Activated naive CD4-positive, alpha-beta T cell treated with anti-CD3 and anti-CD28 coated beads, Interleukin-2, amount 50 U/mL, for 72 hours (primary cell): ENCODE data around the gene ZNF618. TPM values are rescaled to one million over a fixed set of nuclear protein-coding genes. Genes with fewer than 3 reads are reported as not detected.
A peak's percentile ranks its signal among the peaks of the same experiment; 100 is the strongest.

ENCODE experiments used
- ATAC-seq, 2 donors: fragments of 150-1000 bp; cut with Tn5 transposase; 2 replicates each; pipeline ENCODE4 v1.10.0; 2021; ENCODE audit warnings: mild to moderate bottlenecking in 2 of 2, moderate library complexity in 2 of 2
- DNase-seq, 2 donors: peaks; one replicate each; pipeline ENCODE4 v3.0.0; 2021 to 2022; ENCODE audit warnings: low spot score in 2 of 2
- H3K27ac Mint-ChIP-seq, 2 donors: one replicate each; pipeline ENCODE4 v1.8.0; 2022; ENCODE audit warnings: mild to moderate bottlenecking in 2 of 2, mixed read lengths in 2 of 2
- H3K36me3 Mint-ChIP-seq, 2 donors: one replicate each; pipeline ENCODE4 v1.8.0; 2022; ENCODE audit warnings: mixed read lengths in 2 of 2
- H3K9me3 Mint-ChIP-seq, 2 donors: one replicate each; pipeline ENCODE4 v1.8.0; 2022; ENCODE audit warnings: mixed read lengths in 2 of 2
- total RNA-seq, 2 donors: library from RNA; stranded (reverse); gene quantifications; one replicate each; pipeline ENCODE4 v1.2.3, GENCODE V29; 2022

ZNF618 gene
- total RNA-seq, 2 donors from 2014 or later: 0.08 to 0.09 TPM

DNA sequence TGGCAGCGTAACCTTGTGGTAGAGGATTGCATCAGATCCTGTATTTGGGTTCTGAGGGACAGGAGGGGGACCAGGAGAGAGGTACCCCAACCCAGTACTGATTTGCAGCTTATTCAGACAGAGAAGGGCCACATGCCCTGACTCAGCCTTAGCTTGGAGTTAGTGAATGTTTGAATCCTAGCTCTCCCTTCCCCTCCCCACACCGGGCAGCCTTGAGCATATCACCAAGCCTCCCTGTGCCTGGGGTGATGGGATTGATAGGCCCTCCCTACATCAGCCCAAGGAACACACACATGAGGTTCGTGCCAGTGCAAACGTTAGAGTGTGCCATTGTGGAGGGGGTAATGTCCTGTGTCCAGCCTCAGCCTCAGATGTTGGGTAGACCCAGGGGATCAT is 130.0 kb downstream of the ZNF618 start:
- no peak overlapping the region for H3K27ac Mint-ChIP-seq
- no peaks in the 10 kb centered on the region for H3K9me3 Mint-ChIP-seq
- DNase-seq: peak in 1 of 2 donors; percentile 7
- no peak for ATAC-seq
- H3K36me3 Mint-ChIP-seq: no peaks in the 10 kb centered on the region

GRCh38 chr9:114006931-114007691 is 131.0 kb downstream of the ZNF618 start:
- peaks cover 0 to 3% of the 10 kb centered on the region in 2 donors for H3K9me3 Mint-ChIP-seq
- ATAC-seq (no peak), DNase-seq (no peak)
- H3K27ac Mint-ChIP-seq: no peak overlapping the region
- H3K36me3 Mint-ChIP-seq: no peaks in the 10 kb centered on the region

- Mint-ChIP-seq H3K27ac (no peak overlapping the region), H3K36me3 (no peaks in the 10 kb centered on the region), H3K9me3 (peaks cover 3 to 5% of the 10 kb centered on the region in 2 donors)
- peak in 1 of 2 donors; percentile 35 for DNase-seq
- ATAC-seq: no peak
Measured at GRCh38 chr9:114007991-114008666, 132.0 kb downstream of the ZNF618 start.

DNA sequence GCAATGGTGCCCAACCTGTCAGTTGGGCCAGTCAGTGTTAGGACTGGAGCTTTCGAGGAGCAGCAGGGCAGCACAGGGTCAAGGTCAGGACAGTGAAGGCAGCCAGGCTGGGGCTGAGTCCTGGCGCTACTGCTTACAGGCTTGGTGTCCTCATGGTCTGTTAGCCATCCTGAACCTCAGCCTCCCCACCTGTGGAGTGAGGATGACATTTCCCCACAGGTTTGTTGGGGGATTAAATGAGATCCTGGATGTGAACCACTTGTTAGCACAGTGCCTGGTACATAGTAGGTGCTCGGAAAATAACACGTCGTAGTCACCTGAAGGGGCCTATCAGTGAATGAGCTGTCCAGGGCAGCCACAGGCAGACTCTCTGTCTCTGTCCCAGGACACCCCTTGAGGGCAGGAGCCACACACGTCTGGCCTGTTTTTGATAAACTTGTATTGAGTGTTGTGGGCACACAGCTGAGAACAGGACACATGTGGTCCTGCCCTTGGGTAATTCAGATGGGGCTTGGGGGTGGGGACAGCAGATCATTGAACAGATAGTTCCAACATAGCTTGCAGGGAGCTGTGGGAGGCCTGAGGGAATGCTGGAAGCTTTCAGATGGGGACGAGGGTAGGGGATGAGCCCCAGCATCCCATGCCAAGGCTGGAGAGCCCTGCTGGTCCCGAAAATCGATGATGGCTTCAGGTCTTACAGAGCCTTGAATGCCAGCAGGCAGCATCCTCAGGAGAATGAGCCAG is 132.7 kb downstream of the ZNF618 start:
- Mint-ChIP-seq H3K9me3 (peaks cover 3 to 5% of the 10 kb centered on the region in 2 donors), H3K27ac (no peak overlapping the region), H3K36me3 (no peaks in the 10 kb centered on the region)
- DNase-seq: peak in 1 of 2 donors; percentile 45
- no peak for ATAC-seq

- Mint-ChIP-seq H3K27ac (no peak overlapping the region), H3K9me3 (peaks cover 3 to 5% of the 10 kb centered on the region in 2 donors), H3K36me3 (no peaks in the 10 kb centered on the region)
- DNase-seq (no peak), ATAC-seq (no peak)
Measured at GRCh38 chr9:114011313-114011712, 135.2 kb downstream of the ZNF618 start.

DNA sequence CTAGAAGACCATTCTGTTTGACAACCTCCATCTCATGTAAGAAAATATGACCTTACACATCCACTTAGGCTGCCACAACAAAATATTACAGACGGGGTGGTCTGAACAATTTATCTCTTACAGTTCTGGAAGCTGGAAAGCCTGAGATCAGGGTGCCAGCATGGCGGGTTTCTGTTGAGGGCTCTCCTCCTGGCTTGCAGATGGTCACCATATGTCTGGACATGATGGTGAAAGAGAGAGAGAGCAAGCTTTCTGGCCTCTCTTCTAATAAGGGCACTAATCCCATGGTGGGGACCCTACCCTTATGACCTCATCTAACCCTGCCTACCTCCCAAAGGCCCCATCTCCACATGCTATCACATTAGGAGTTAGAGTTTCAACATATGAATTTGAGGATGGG is 136.0 kb downstream of the ZNF618 start:
- ATAC-seq (no peak), DNase-seq (no peak)
- H3K27ac Mint-ChIP-seq: no peak overlapping the region
- H3K36me3 Mint-ChIP-seq: no peaks in the 10 kb centered on the region
- H3K9me3 Mint-ChIP-seq: peaks cover 3 to 5% of the 10 kb centered on the region in 2 donors

DNA sequence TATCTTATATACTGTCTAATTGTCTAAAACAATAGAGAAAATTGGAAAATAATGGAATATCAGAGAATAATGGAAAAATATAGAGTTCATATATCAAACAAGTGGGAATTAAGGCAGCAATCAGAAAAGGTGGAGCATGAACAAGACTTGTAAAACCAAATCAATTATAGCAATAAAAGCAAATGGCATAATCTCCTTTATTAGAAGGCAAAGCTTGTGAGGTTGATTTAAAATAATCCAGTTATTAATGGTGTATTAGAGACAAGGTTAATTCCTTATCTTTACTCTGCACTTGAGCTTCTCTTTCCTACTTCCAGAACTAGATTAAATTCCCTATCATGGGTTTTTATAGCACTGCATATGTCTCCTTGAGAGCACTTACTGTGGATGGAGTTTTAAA is 137.9 kb downstream of the ZNF618 start:
- no peak overlapping the region for H3K27ac Mint-ChIP-seq
- H3K9me3 Mint-ChIP-seq: peaks cover 3 to 5% of the 10 kb centered on the region in 2 donors
- no peak for ATAC-seq
- no peak for DNase-seq
- H3K36me3 Mint-ChIP-seq: no peaks in the 10 kb centered on the region

DNA sequence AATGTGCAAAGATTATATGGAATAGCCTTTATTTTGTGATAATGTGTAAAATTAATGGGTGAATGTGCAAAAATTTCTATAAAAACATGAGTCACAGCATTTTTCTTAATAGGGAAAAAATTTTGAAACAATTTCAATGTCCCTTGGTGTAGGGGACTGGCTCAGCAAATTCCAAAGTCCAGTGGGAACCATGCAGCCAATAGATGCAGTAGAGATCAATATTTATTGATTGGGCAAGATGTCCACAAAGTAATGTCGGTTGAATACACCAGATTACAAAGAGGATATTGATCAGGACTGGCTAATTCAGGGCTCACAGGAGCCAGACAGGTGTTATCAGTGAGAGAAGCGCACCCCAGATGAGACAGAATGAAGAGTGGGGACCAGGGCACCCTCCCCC is 139.5 kb downstream of the ZNF618 start:
- Mint-ChIP-seq H3K27ac (no peak overlapping the region), H3K36me3 (no peaks in the 10 kb centered on the region), H3K9me3 (peaks cover 3 to 5% of the 10 kb centered on the region in 2 donors)
- DNase-seq (no peak), ATAC-seq (no peak)

DNA sequence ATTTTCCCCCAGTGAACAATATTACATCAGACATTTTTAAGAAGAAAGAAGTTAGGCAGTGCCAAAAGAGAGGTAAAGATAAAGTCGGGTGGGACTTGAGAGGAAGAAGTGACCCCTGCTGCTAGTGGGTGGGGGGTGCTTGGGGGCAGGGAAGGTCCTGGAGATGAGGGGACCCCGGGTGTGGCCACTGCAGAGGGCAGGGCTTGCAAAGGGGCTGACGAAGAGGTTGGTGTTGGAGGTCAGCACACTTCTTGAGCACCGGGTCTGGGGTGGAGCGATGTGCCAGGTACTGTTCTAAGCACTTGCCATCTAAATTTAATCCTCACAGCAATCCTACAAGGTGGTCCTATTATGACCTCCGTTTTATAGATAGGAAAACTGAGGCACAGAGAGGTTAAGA is 140.0 kb downstream of the ZNF618 start:
- peaks cover 3 to 5% of the 10 kb centered on the region in 2 donors for H3K9me3 Mint-ChIP-seq
- ATAC-seq (no peak), DNase-seq (no peak)
- no peaks in the 10 kb centered on the region for H3K36me3 Mint-ChIP-seq
- H3K27ac Mint-ChIP-seq: no peak overlapping the region

GRCh38 chr9:114016629-114017423 is 140.7 kb downstream of the ZNF618 start:
- Mint-ChIP-seq H3K36me3 (no peaks in the 10 kb centered on the region), H3K27ac (no peak overlapping the region), H3K9me3 (peaks cover 0 to 5% of the 10 kb centered on the region in 2 donors)
- ATAC-seq (no peak), DNase-seq (no peak)

DNA sequence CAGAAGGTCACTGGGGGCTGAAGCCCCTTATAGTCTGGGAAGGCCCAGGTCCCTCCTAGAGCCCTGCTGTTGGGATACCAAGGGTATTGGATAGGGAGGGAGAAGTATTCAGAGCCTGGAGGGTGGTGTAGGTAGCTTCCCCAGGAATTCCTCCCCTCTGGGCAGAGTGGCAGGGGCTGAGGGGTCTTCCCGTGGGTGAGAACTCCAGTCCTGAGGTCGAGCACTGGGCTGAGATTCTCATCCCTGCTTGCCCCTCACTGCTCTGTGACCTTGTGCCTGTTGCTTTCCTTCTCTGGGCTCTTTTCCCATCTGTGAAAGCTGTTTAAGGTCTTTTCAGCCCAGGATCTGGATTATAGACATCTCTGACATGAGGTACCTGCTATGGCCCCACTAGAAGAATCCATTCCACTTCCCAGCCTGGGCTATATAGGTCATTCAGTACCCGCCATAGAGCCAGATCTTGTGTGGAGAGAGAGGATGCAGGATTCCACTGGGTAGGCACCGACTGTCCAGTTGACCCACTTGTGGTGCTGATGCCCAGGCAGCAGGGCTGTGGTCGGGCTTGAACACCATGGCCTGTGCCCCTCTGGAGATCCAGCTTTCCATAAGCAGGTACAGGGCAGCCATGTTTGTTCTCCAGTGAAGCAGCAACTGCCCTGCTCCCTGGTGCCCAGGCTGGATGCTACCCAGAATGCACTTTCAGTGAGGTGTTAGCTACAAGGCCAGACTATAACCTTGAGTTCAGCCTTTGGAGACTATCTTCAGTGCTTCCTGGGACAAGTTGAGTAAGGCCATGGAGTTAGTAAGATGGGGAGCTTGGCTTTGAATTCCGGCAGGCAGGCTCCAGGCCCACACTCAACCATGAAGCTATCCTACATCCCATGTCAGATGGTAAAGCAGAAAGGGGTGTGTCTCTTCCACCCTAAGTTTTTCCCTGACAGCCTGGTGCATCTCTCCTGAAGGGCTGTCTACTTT is 141.9 kb downstream of the ZNF618 start:
- no peaks in the 10 kb centered on the region for H3K36me3 Mint-ChIP-seq
- H3K9me3 Mint-ChIP-seq: no peaks in the 10 kb centered on the region
- DNase-seq (no peak), ATAC-seq (no peak)
- H3K27ac Mint-ChIP-seq: no peak overlapping the region

- Mint-ChIP-seq H3K9me3 (peaks cover 9 to 13% of the 10 kb centered on the region in 2 donors), H3K36me3 (peaks cover 12% of the 10 kb centered on the region in 2 donors), H3K27ac (no peak overlapping the region)
- ATAC-seq (no peak), DNase-seq (no peak)
Measured at GRCh38 chr9:114021578-114021977, 145.5 kb downstream of the ZNF618 start.

DNA sequence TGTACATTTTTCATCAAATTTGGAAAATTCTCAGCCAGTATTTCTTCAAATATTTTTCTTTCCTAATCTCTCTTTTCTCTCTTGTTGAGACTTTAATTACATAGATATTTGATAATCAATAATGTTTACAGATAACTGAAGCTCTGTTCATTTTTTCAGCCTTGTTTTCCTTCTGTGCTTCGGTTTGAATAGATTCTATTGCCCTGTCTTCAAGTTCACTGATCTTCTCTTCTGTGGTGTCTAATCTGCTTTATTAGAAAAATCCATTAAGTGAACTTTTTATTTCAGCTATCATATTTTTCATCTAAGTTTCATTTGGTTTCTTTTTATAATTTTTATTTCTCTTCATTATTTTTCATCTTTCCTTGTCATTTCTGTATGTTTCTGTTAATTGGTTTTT is 147.9 kb downstream of the ZNF618 start:
- Mint-ChIP-seq H3K9me3 (peaks cover 9 to 13% of the 10 kb centered on the region in 2 donors), H3K36me3 (peaks cover 12% of the 10 kb centered on the region in 2 donors), H3K27ac (no peak overlapping the region)
- ATAC-seq: no peak
- no peak for DNase-seq

GRCh38 chr9:114025196-114025753 is 149.2 kb downstream of the ZNF618 start:
- ATAC-seq (no peak), DNase-seq (no peak)
- Mint-ChIP-seq H3K36me3 (peaks cover 12% of the 10 kb centered on the region in 2 donors), H3K9me3 (peaks cover 9 to 13% of the 10 kb centered on the region in 2 donors), H3K27ac (peak overlapping the region in 1 of 2 donors; percentile 12)

DNA sequence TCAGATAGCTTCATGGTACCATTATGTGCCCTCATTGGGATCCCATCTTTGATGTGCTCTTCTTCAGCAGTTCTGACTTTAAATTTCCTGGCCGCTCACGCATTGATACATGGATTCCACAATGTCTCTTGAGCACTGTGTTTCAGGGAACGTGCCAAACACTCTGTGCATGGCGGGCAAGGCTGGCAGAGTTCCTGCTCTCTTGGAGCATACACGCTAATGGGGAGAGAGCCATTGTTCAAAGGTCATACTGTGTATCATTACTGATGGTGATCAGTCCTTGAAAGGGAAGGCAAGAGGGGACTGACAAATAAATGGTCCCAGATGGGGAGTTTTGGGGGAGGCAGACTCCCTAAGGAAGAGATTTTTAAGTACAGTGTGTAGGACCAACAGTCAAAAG is 149.7 kb downstream of the ZNF618 start:
- no peak overlapping the region for H3K27ac Mint-ChIP-seq
- H3K36me3 Mint-ChIP-seq: peaks cover 12% of the 10 kb centered on the region in 2 donors
- H3K9me3 Mint-ChIP-seq: peaks cover 9 to 13% of the 10 kb centered on the region in 2 donors
- DNase-seq: no peak
- no peak for ATAC-seq
